Prostate gland (tissue), 2 donors: ENCODE data around the gene RAP1GAP. TPM values are rescaled to one million over a fixed set of nuclear protein-coding genes. Genes with fewer than 3 reads are reported as not detected.
"Not testable (repeated sequence)": the region's sequence is repeated elsewhere in the genome, so short reads cannot be mapped to it uniquely, and the experiment has no call there.

ENCODE experiments used
- DNase-seq: peaks from one replicate; pipeline ENCODE4 v3.0.0-alpha.2; 2019; ENCODE audit warnings: low spot score
- H3K27ac ChIP-seq, 2 donors: fragments of 200-600 bp; sonication (generic); 2 replicates each; pipeline ENCODE4 v1.5.1; 2017 to 2019
- H3K27me3 ChIP-seq: fragments of 200-600 bp; sonication (generic); replicated peaks from 2 replicates; pipeline ENCODE4 v1.5.1; 2019; ENCODE audit not compliant: insufficient read depth
- H3K36me3 ChIP-seq, 2 donors: fragments of 200-600 bp; sonication (generic); 1 replicate in 1 of 2; 2 replicates in 1 of 2; pipeline versions ENCODE4 v1.5.1 to v1.8.1; 2017 to 2019
- H3K4me1 ChIP-seq: fragments of 200-600 bp; sonication (generic); replicated peaks from 2 replicates; pipeline ENCODE4 v1.5.1; 2019
- H3K4me3 ChIP-seq, 2 donors: fragments of 200-600 bp; sonication (generic); 2 replicates each; pipeline ENCODE4 v1.5.1; 2017 to 2019
- H3K9me3 ChIP-seq: fragments of 200-600 bp; sonication (generic); 2 replicates; pipeline ENCODE4 v1.5.1; 2017
- POLR2A ChIP-seq: fragments of 450-650 bp; IDR thresholded peaks from one replicate; pipeline ENCODE4 v1.6.1; 2016; ENCODE audit warnings: antibody characterized with exemption, mild to moderate bottlenecking
- POLR2AphosphoS5 ChIP-seq: sonication (generic); formaldehyde crosslinking; IDR thresholded peaks from one replicate; pipeline ENCODE4 v1.6.1; 2017; ENCODE audit warnings: antibody characterized with exemption
- WGBS: methylation state at CpG from one replicate; pipeline ENCODE4 v1.1.5; 2018; 5-methylcytosine and 5-hydroxymethylcytosine counted together
- intact Hi-C: fragments of 100-400 bp; cut with DNase I; formaldehyde crosslinking; loops from one replicate; pipeline ENCODE4 v1.14.2; 2022
- total RNA-seq, 2 donors: library from RNA; depleted of rRNA; stranded (reverse); fragments of >200 nt; gene quantifications; one replicate each; pipeline ENCODE4 v1.1.0, GENCODE V29; 2016
- TF ChIP-seq, protein P1 (sequence below), 4 experiments: fragments of 200-600 bp in 2 of 4; fragments of 450-650 bp in 2 of 4; sonication (generic) in 2 of 4; IDR thresholded peaks; 1 replicate in 3 of 4; 2 replicates in 1 of 4; pipeline ENCODE4 v1.5.1; 2016 to 2019; ENCODE audit warnings: antibody characterized with exemption in 4 of 4, mild to moderate bottlenecking in 2 of 4, moderate library complexity in 2 of 4

RAP1GAP gene
- total RNA-seq, 2 donors from 2014 or later: 22.9 to 36.1 TPM

DNA sequence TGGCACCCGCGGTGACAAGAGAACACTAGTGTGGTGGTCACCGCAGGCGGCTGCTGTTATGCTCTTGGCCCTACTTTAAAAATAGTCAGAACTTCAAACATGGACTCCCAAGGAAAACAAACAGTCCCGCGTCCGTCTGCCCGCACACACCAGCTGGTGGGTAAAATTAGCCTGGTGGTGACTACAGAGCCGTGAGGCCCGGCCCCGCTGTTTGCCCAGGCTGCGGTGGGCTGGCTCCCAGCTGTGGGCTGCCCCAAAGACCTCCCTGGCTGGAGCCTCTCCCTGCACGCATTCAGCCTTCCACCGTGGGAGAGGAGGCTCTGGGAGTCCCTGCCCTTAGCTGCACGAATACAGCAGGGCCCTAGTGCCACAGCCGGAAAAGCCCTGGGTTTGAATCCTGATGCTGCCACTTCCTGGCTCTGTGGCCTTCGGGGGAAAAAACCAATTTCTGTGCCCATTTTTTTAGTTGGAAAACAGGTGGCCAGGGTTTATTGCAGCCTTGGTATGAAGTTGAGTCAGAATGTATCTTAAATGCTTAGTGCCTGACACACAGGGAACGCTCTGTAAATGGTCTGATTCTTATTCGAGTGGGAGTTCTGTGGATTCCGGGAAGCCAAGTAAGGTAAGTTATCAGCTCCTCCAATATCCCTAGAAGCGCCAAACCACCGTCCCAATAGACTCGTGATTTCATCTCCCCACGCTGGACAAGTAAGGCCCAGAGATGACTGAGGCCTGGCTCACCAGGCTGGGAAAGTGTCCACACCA, 101.7 kb downstream of the RAP1GAP start:
- no peaks in the 10 kb centered on the region for H3K27me3 ChIP-seq
- no peaks in the 10 kb centered on the region for H3K9me3 ChIP-seq
- no peaks in the 10 kb centered on the region for H3K4me1 ChIP-seq
- no peaks in the 10 kb centered on the region for H3K36me3 ChIP-seq
- TF ChIP-seq, protein P1, sequence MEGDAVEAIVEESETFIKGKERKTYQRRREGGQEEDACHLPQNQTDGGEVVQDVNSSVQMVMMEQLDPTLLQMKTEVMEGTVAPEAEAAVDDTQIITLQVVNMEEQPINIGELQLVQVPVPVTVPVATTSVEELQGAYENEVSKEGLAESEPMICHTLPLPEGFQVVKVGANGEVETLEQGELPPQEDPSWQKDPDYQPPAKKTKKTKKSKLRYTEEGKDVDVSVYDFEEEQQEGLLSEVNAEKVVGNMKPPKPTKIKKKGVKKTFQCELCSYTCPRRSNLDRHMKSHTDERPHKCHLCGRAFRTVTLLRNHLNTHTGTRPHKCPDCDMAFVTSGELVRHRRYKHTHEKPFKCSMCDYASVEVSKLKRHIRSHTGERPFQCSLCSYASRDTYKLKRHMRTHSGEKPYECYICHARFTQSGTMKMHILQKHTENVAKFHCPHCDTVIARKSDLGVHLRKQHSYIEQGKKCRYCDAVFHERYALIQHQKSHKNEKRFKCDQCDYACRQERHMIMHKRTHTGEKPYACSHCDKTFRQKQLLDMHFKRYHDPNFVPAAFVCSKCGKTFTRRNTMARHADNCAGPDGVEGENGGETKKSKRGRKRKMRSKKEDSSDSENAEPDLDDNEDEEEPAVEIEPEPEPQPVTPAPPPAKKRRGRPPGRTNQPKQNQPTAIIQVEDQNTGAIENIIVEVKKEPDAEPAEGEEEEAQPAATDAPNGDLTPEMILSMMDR (IDR thresholded peaks at IDR 0.05): no peak
- TF ChIP-seq POLR2A: no peak
- 81% methylated on average over 23 of the region's 24 CpGs for WGBS
- no peak overlapping the region for H3K27ac ChIP-seq
- intact Hi-C loops: no loop called here
- DNase-seq: no peak
- H3K4me3 ChIP-seq: no peak overlapping the region

- intact Hi-C loops, H3K27ac ChIP-seq, H3K9me3 ChIP-seq, H3K27me3 ChIP-seq, H3K4me1 ChIP-seq, DNase-seq, H3K36me3 ChIP-seq, H3K4me3 ChIP-seq: not testable (repeated sequence)
- whole genome bisulfite sequencing: 92% methylated on average over 15 of the region's 15 CpGs
These were observed 102.8 kb downstream of the RAP1GAP start for GRCh38 chr1:21566361-21566760.

DNA sequence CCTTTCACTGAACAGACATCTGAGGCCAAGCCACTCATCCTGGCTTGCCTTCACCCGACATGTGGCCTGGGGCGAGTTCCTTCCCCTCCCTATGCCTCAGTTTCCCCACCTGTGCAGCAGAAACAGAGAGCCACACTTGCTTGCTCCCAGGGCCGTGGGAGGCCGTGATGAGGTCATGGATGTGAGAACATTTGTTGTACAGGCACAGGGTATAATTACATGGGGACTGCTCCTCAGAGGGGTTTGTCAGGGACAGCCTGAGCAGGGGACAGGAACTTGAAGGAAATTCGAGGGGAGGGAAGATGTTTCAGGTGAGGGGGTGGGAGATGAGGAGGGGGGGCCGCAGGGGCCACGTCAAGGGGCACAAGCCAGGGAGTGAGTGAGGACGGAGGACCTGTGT, 103.9 kb downstream of the RAP1GAP start:
- Histone ChIP-seq H3K27ac (no peak overlapping the region), H3K9me3 (no peaks in the 10 kb centered on the region), H3K4me1 (no peaks in the 10 kb centered on the region), H3K4me3 (no peak overlapping the region), H3K36me3 (no peaks in the 10 kb centered on the region), H3K27me3 (no peaks in the 10 kb centered on the region)
- intact Hi-C loops: no loop called here
- WGBS: 47% methylated on average over 8 of the region's 8 CpGs
- DNase-seq: no peak
- TF ChIP-seq POLR2AphosphoS5 (no peak), POLR2A (no peak)
- TF ChIP-seq, protein P1 (IDR thresholded peaks at IDR 0.05): no peak

DNA sequence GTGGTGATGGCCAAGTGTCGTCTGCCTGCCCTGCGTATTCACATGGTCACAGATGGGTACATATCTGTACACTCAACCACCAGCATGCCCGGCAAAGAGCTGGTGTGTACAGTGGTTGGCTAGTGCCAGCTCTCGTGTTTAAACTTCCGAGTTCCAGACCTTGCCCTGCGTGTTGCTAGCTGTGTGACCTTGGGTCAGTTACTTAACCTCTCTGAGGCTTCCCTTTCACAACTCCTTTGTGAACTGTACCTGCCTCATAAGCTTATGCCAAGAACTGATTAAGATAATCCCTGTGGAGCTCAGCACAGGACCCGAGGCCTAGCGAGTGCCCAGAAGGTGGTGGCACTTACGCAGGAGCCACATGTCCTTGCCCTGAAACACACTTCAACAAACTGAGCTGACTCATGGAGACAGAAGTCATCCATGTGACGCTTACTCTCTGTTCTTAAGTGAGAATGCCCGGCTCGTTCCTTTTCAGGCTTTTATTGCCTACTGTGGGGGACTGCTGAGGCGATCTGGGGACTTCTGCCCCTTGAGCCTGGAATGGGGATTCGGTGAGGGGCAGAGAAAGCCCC, 104.5 kb downstream of the RAP1GAP start:
- Histone ChIP-seq H3K27ac (no peak overlapping the region), H3K4me3 (no peak overlapping the region), H3K9me3 (no peaks in the 10 kb centered on the region), H3K27me3 (no peaks in the 10 kb centered on the region), H3K4me1 (no peaks in the 10 kb centered on the region), H3K36me3 (no peaks in the 10 kb centered on the region)
- intact Hi-C loops: no loop called here
- TF ChIP-seq, protein P1 (IDR thresholded peaks at IDR 0.05): no peak
- TF ChIP-seq POLR2A (no peak), POLR2AphosphoS5 (no peak)
- 86% methylated on average over 14 of the region's 14 CpGs for WGBS
- no peak for DNase-seq

DNA sequence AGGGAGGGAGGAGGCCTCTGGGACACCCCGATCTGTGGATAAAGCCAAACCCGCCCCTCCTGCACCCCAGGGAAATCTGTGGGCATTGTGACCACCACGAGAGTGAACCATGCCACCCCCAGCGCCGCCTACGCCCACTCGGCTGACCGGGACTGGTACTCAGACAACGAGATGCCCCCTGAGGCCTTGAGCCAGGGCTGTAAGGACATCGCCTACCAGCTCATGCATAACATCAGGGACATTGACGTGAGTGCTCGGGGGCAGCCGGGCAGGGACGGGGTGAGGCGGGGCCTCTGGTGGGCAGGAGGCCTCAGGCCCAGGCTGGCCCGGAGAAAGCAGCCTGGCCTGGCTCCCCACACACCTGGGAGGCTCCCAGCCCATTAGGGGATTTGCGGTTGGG, 105.2 kb downstream of the RAP1GAP start:
- WGBS: 80% methylated on average over 16 of the region's 17 CpGs
- no peaks in the 10 kb centered on the region for H3K4me1 ChIP-seq
- H3K36me3 ChIP-seq: no peaks in the 10 kb centered on the region
- TF ChIP-seq POLR2AphosphoS5 (no peak), POLR2A (no peak)
- TF ChIP-seq, protein P1 (IDR thresholded peaks at IDR 0.05): no peak
- intact Hi-C loops: no loop called here
- H3K4me3 ChIP-seq: no peak overlapping the region
- no peak overlapping the region for H3K27ac ChIP-seq
- H3K9me3 ChIP-seq: no peaks in the 10 kb centered on the region
- no peak for DNase-seq
- H3K27me3 ChIP-seq: no peaks in the 10 kb centered on the region
